OCI-LY7 (cell line): ENCODE data around the gene STXBP1. TPM values are rescaled to one million over a fixed set of nuclear protein-coding genes. Genes with fewer than 3 reads are reported as not detected.
A peak's percentile ranks its signal among the peaks of the same experiment; 100 is the strongest.

Experiments used
- BruUV-seq: library from RNA; stranded (reverse); fragments of 400-500 nt; replicated peaks from 2 replicates; lab custom pipeline; 2021; lab: Mats Ljungman, UMichigan
- CTCF ChIA-PET: fragments of 300-600 bp; sonication (Branson Sonifier 250); formaldehyde crosslinking; loops from one replicate; lab custom pipeline; 2022; ENCODE audit warnings: antibody characterized with exemption; ENCODE audit not compliant: unreplicated experiment; lab: Charles Lee
- POLR2A ChIA-PET: fragments of 300-600 bp; sonication (Branson Sonifier 250); formaldehyde crosslinking; loops from one replicate; lab custom pipeline; 2022; ENCODE audit warnings: antibody characterized with exemption; lab: Charles Lee
- DNase-seq: peaks from one replicate; pipeline ENCODE4 v3.0.0-alpha.2; 2015; ENCODE audit warnings: low spot score
- H2AFZ ChIP-seq: fragments of 200-600 bp; sonication (generic), shearing (Covaris generic); 2 replicates; pipeline ENCODE4 v1.6.1; 2014; ENCODE audit warnings: mild to moderate bottlenecking, antibody characterized with exemption, low read length, moderate library complexity
- H3K27ac ChIP-seq: fragments of 200-600 bp; sonication (generic); 2 replicates; pipeline ENCODE4 v1.5.1; 2014; ENCODE audit warnings: mixed run types, low read depth, mild to moderate bottlenecking, moderate library complexity, low read length, inconsistent platforms; ENCODE audit not compliant: poor library complexity, severe bottlenecking
- H3K36me3 ChIP-seq: fragments of 200-600 bp; sonication (generic); 2 replicates; pipeline ENCODE4 v1.6.1; 2014; ENCODE audit warnings: mild to moderate bottlenecking, antibody characterized with exemption, low read length, moderate library complexity, mixed read lengths; ENCODE audit not compliant: insufficient read depth
- H3K4me1 ChIP-seq: fragments of 200-600 bp; sonication (generic); 2 replicates; pipeline ENCODE4 v1.5.1; 2014; ENCODE audit warnings: mild to moderate bottlenecking, low read length; ENCODE audit not compliant: insufficient read depth, poor library complexity, severe bottlenecking
- H3K4me2 ChIP-seq: fragments of 200-600 bp; sonication (generic); 2 replicates; pipeline ENCODE4 v1.6.1; 2014; ENCODE audit warnings: mild to moderate bottlenecking, low read length
- H3K4me3 ChIP-seq: fragments of 200-600 bp; sonication (generic); 2 replicates; pipeline ENCODE4 v1.5.1; 2014; ENCODE audit warnings: mild to moderate bottlenecking, low read depth, low read length; ENCODE audit not compliant: poor library complexity, severe bottlenecking
- H3K79me2 ChIP-seq: fragments of 200-600 bp; sonication (generic); 2 replicates; pipeline ENCODE4 v1.6.1; 2016; ENCODE audit warnings: low read depth, mild to moderate bottlenecking, low read length, moderate library complexity, mixed read lengths; ENCODE audit not compliant: insufficient read depth
- H3K9me2 ChIP-seq: fragments of 200-600 bp; sonication (generic); 2 replicates; pipeline ENCODE4 v1.6.1; 2016; ENCODE audit warnings: mild to moderate bottlenecking, low read length, mixed read lengths; ENCODE audit not compliant: insufficient read depth
- H3K9me3 ChIP-seq: fragments of 200-600 bp; sonication (generic); 2 replicates; pipeline ENCODE4 v1.6.1; 2014; ENCODE audit warnings: mild to moderate bottlenecking, mixed run types, low read length, mixed read lengths
- H4K20me1 ChIP-seq: fragments of 200-600 bp; sonication (generic); 2 replicates; pipeline ENCODE4 v1.6.1; 2014; ENCODE audit warnings: mild to moderate bottlenecking, antibody characterized with exemption, low read length, moderate library complexity, mixed read lengths; ENCODE audit not compliant: insufficient read depth
- EZH2phosphoT487 ChIP-seq: fragments of 200-600 bp; sonication (generic); IDR thresholded peaks from 2 replicates; pipeline ENCODE4 v1.6.1; 2018; ENCODE audit warnings: low read depth, borderline replicate concordance, mild to moderate bottlenecking, mixed run types, antibody characterized with exemption, low read length, moderate library complexity, mixed read lengths
- intact Hi-C: fragments of 100-400 bp; cut with micrococcal nuclease; formaldehyde crosslinking; loops from one replicate; pipeline ENCODE4 v1.10.0; 2022; ENCODE audit not compliant: unreplicated experiment
- total RNA-seq, 2 experiments: library from RNA; depleted of rRNA in 1 of 2; stranded (reverse); fragments of >200 nt in 1 of 2; shearing (Covaris generic) in 1 of 2; gene quantifications; 2 replicates each; pipeline ENCODE4 v1.2.3, GENCODE V29; 2014 to 2022
- TF ChIP-seq, protein P1 (sequence below): fragments of 200-600 bp; sonication (generic); conservative IDR thresholded peaks from 2 replicates; pipeline ENCODE4 v1.5.1; 2014; ENCODE audit warnings: mild to moderate bottlenecking, antibody characterized with exemption, low read length, moderate library complexity, mixed read lengths

STXBP1 gene
- total RNA-seq, 2 experiments from 2014 or later = 4.1 to 20.4 TPM

DNA sequence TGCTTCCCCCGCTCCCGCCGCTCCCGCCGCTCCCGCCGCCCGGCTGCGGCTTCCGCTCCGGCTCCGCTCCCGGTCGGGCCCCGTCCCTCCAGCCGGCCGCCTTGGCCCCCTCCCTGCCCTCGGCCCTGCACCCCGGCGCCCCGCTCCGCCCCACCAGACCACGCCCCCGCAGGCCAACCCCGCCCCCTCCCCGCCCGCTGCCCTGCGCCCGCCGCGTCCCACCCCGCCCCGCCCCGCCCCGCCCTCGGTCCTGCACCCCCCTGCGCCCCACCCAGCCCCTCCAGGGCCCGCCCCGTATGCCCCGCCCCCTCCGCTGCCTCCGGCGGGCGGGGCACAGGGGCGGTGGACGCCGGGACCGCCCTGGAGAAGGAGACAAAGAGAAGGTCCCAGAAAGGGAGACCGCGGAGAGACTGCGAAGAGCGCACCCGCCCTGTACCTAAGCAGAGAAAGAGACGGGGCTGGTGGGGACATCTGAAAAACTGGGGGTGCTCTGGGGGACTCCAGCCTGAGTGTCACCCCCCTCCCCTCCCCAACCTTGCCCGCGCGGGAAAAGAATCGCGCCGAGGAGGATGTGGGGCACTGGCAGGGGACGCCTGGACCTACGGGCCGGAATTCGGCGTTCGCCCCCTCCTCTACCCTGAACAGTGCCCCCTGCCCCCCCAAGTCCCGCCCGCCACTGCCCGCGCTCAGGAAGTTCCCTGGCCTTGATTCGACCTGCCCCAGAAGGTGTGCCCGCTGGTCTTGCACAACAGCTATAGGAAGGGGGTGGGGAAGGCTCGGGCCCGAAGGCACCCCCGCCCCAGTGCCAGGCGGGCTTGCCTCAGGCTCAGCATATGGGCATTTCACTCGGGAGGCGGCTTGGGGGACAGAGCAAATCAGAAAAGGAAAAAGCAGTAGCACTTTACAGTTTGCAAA, 42.8 kb upstream of the STXBP1 start:
- Histone ChIP-seq H3K9me2 (no peaks in the 10 kb centered on the region), H3K9me3 (no peaks in the 10 kb centered on the region), H2AFZ (peak overlapping the region; percentile 84), H3K36me3 (no peaks in the 10 kb centered on the region), H3K4me1 (peaks cover 18% of the 10 kb centered on the region), H3K4me2 (peak overlapping the region; percentile 87), H3K79me2 (no peaks in the 10 kb centered on the region), H4K20me1 (no peaks in the 10 kb centered on the region; the same call in 1 of the 2 replicates), H3K27ac (peak overlapping the region; percentile 16), H3K4me3 (peak overlapping the region; percentile 70)
- TF ChIP-seq EZH2phosphoT487 = no peak
- TF ChIP-seq, protein P1, sequence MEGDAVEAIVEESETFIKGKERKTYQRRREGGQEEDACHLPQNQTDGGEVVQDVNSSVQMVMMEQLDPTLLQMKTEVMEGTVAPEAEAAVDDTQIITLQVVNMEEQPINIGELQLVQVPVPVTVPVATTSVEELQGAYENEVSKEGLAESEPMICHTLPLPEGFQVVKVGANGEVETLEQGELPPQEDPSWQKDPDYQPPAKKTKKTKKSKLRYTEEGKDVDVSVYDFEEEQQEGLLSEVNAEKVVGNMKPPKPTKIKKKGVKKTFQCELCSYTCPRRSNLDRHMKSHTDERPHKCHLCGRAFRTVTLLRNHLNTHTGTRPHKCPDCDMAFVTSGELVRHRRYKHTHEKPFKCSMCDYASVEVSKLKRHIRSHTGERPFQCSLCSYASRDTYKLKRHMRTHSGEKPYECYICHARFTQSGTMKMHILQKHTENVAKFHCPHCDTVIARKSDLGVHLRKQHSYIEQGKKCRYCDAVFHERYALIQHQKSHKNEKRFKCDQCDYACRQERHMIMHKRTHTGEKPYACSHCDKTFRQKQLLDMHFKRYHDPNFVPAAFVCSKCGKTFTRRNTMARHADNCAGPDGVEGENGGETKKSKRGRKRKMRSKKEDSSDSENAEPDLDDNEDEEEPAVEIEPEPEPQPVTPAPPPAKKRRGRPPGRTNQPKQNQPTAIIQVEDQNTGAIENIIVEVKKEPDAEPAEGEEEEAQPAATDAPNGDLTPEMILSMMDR = no peak
- POLR2A ChIA-PET = interaction anchor here (1.1 kb wide), 2 partner anchors 9 to 10 kb away, joined by 3 to 4 read pairs; no protein-coding TSS in a partner anchor
- intact Hi-C loops = no loop called here
- CTCF ChIA-PET = no interaction called here
- DNase-seq = peak; percentile 84
- no TSS peak for BruUV-seq

DNA sequence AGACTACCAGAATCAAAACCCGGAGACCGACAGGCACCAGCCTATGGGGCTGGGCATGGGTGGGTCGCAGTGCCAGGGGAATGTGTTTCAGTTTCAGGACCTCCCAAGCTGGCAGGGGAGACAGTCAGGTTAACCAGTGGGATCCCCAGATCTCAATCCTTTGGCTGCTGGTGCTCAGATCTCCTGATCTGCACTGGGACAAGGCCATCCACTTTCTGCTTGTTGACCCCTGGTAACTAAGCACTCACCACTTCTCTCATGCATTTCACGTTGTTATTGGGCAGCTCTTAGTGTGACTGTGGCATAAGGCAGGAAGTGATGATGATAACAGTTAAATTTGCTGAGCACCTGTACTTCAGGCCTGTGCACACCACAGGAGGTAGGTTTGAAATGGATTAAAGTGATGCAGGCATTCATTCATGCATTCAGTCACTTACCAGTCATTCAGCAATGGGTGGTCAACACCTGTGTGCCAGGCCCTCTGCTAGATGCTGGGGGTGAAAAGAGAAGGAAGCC, 42.1 kb upstream of the STXBP1 start:
- Histone ChIP-seq H3K79me2 (no peaks in the 10 kb centered on the region), H3K4me2 (peak overlapping the region; percentile 87), H2AFZ (peak overlapping the region; percentile 84), H3K27ac (peak overlapping the region; percentile 16), H3K9me3 (no peaks in the 10 kb centered on the region), H3K36me3 (no peaks in the 10 kb centered on the region), H3K9me2 (no peaks in the 10 kb centered on the region), H4K20me1 (no peaks in the 10 kb centered on the region; the same call in 1 of the 2 replicates), H3K4me1 (peaks cover 21% of the 10 kb centered on the region), H3K4me3 (peak overlapping the region; percentile 70)
- CTCF ChIA-PET = no interaction called here
- DNase-seq = peak; percentile 67
- intact Hi-C loops = no loop called here
- BruUV-seq = no TSS peak
- POLR2A ChIA-PET = interaction anchor here (1.1 kb wide), 2 partner anchors 9 to 11 kb away, joined by 3 to 4 read pairs; no protein-coding TSS in a partner anchor
- TF ChIP-seq, protein P1 = no peak
- no peak for TF ChIP-seq EZH2phosphoT487
